Mesendoderm (in vitro differentiated cells): ENCODE results near the gene SDF4.

ENCODE experiments used
- DNase-seq: peaks from one replicate; pipeline ENCODE4 v3.0.0; 2013
- H2AK5ac ChIP-seq: 2 replicates; pipeline ENCODE4 v1.6.1; 2013; ENCODE audit warnings: low read length, inconsistent platforms
- H2BK120ac ChIP-seq: 2 replicates; pipeline ENCODE4 v1.6.1; 2013; ENCODE audit warnings: low read depth, mild to moderate bottlenecking, low read length, moderate library complexity, mixed read lengths
- H2BK15ac ChIP-seq: replicated peaks from 2 replicates; pipeline ENCODE4 v1.6.1; 2013; ENCODE audit warnings: low read depth, mild to moderate bottlenecking, moderate library complexity
- H2BK5ac ChIP-seq: 2 replicates; pipeline ENCODE4 v1.6.1; 2013; ENCODE audit warnings: low read length, inconsistent platforms
- H3K18ac ChIP-seq: 2 replicates; pipeline ENCODE4 v1.6.1; 2013; ENCODE audit warnings: mild to moderate bottlenecking, low read length, mixed read lengths
- H3K23ac ChIP-seq: one replicate; pipeline ENCODE4 v1.6.1; 2013; ENCODE audit warnings: low read length
- H3K27ac ChIP-seq: 2 replicates; pipeline ENCODE4 v1.5.1; 2013; ENCODE audit warnings: low read depth, mild to moderate bottlenecking, inconsistent platforms, low read length, moderate library complexity
- H3K27me3 ChIP-seq: 2 replicates; pipeline ENCODE4 v1.6.1; 2013; ENCODE audit warnings: low read length, control low read depth, mild to moderate bottlenecking, inconsistent platforms; ENCODE audit not compliant: insufficient read depth, poor library complexity
- H3K36me3 ChIP-seq: 2 replicates; pipeline ENCODE4 v1.6.1; 2013; ENCODE audit warnings: low read length, inconsistent platforms; ENCODE audit not compliant: control insufficient read depth, insufficient read depth
- H3K4ac ChIP-seq: one replicate; pipeline ENCODE4 v1.6.1; 2013; ENCODE audit warnings: low read depth, mild to moderate bottlenecking, low read length, moderate library complexity
- H3K4me1 ChIP-seq: 2 replicates; pipeline ENCODE4 v1.6.1; 2013; ENCODE audit warnings: low read depth, low read length, inconsistent platforms; ENCODE audit not compliant: control insufficient read depth
- H3K4me2 ChIP-seq: 2 replicates; pipeline ENCODE4 v1.6.1; 2013; ENCODE audit warnings: low read length
- H3K4me3 ChIP-seq: 2 replicates; pipeline ENCODE4 v1.5.1; 2013; ENCODE audit warnings: mild to moderate bottlenecking, low read length
- H3K56ac ChIP-seq: one replicate; pipeline ENCODE4 v1.6.1; 2013; ENCODE audit warnings: low read length
- H3K79me1 ChIP-seq: 2 replicates; pipeline ENCODE4 v1.6.1; 2013; ENCODE audit warnings: low read length, inconsistent platforms
- H3K79me2 ChIP-seq: 2 replicates; pipeline ENCODE4 v1.6.1; 2013; ENCODE audit warnings: mild to moderate bottlenecking, low read length; ENCODE audit not compliant: control insufficient read depth, insufficient read depth
- H3K9ac ChIP-seq: 2 replicates; pipeline ENCODE4 v1.6.1; 2013; ENCODE audit warnings: low read length, inconsistent platforms
- H4K5ac ChIP-seq: one replicate; pipeline ENCODE4 v1.6.1; 2013; ENCODE audit warnings: low read length
- H4K8ac ChIP-seq: one replicate; pipeline ENCODE4 v1.6.1; 2013; ENCODE audit warnings: low read depth, mild to moderate bottlenecking, control low read depth, low read length, moderate library complexity
- WGBS: extraction: QIAGEN DNeasy Blood & Tissue Kit; methylation state at CpG from one replicate; pipeline ENCODE4 v1.1.7; 2013; ENCODE audit warnings: low lambda C conversion rate, missing lambda C conversion rate; ENCODE audit not compliant: insufficient coverage; ENCODE audit errors: extremely low coverage; 5-methylcytosine and 5-hydroxymethylcytosine counted together

Gene SDF4

GRCh38 chr1:1239227-1239613 is 7.4 kb upstream of the SDF4 start:
- WGBS, result no CpG with 5 or more reads among the region's 15 CpGs
- H3K4ac ChIP-seq, result no peak overlapping the region
- no peak overlapping the region for H2BK120ac ChIP-seq
- H3K9ac ChIP-seq, result no peak overlapping the region
- no peak overlapping the region for H2BK5ac ChIP-seq
- no peak for DNase-seq
- H4K8ac ChIP-seq, result no peak overlapping the region
- no peaks in the 10 kb centered on the region for H3K4me1 ChIP-seq
- H3K79me2 ChIP-seq, result no peaks in the 10 kb centered on the region
- H3K4me3 ChIP-seq, result no peak overlapping the region
- no peak overlapping the region for H3K56ac ChIP-seq
- H3K27ac ChIP-seq, result no peak overlapping the region
- H2AK5ac ChIP-seq, result no peak overlapping the region
- H3K23ac ChIP-seq, result no peak overlapping the region
- no peak overlapping the region for H3K4me2 ChIP-seq
- H4K5ac ChIP-seq, result no peak overlapping the region
- H3K79me1 ChIP-seq, result peaks cover 4% of the 10 kb centered on the region
- H3K36me3 ChIP-seq, result no peaks in the 10 kb centered on the region
- H3K27me3 ChIP-seq, result no peaks in the 10 kb centered on the region
- H3K18ac ChIP-seq, result no peak overlapping the region
- no peak overlapping the region for H2BK15ac ChIP-seq

- H2BK15ac ChIP-seq, result no peak overlapping the region
- H3K27me3 ChIP-seq, result no peaks in the 10 kb centered on the region
- no peak for DNase-seq
- H3K4me1 ChIP-seq, result no peaks in the 10 kb centered on the region
- H3K79me2 ChIP-seq, result peaks cover 4% of the 10 kb centered on the region
- H4K5ac ChIP-seq, result no peak overlapping the region
- H2BK5ac ChIP-seq, result no peak overlapping the region
- no peak overlapping the region for H3K4ac ChIP-seq
- no peak overlapping the region for H3K56ac ChIP-seq
- H2BK120ac ChIP-seq, result no peak overlapping the region
- no peak overlapping the region for H3K4me2 ChIP-seq
- H3K27ac ChIP-seq, result no peak overlapping the region
- no peak overlapping the region for H3K18ac ChIP-seq
- H3K4me3 ChIP-seq, result no peak overlapping the region
- H3K36me3 ChIP-seq, result no peaks in the 10 kb centered on the region
- no peak overlapping the region for H4K8ac ChIP-seq
- H3K9ac ChIP-seq, result no peak overlapping the region
- no peak overlapping the region for H2AK5ac ChIP-seq
- WGBS, result no CpG with 5 or more reads among the region's 19 CpGs
- H3K79me1 ChIP-seq, result peaks cover 7% of the 10 kb centered on the region
- H3K23ac ChIP-seq, result no peak overlapping the region
Measured at GRCh38 chr1:1238702-1239178, 6.9 kb upstream of the SDF4 start.

- Histone ChIP-seq H3K56ac (no peak overlapping the region), H3K4ac (no peak overlapping the region), H3K36me3 (no peaks in the 10 kb centered on the region), H4K8ac (no peak overlapping the region), H2BK15ac (no peak overlapping the region), H2AK5ac (no peak overlapping the region), H3K9ac (no peak overlapping the region), H3K23ac (no peak overlapping the region), H3K4me3 (no peak overlapping the region), H3K4me1 (no peaks in the 10 kb centered on the region), H3K18ac (no peak overlapping the region), H4K5ac (no peak overlapping the region), H3K79me2 (peaks cover 10% of the 10 kb centered on the region), H3K27me3 (no peaks in the 10 kb centered on the region), H2BK5ac (no peak overlapping the region), H3K79me1 (peaks cover 10% of the 10 kb centered on the region), H3K27ac (no peak overlapping the region), H3K4me2 (no peak overlapping the region), H2BK120ac (no peak overlapping the region)
- no peak for DNase-seq
- WGBS, result no CpG with 5 or more reads among the region's 48 CpGs
Measured at GRCh38 chr1:1237874-1238701, 6.3 kb upstream of the SDF4 start.

GRCh38 chr1:1236945-1237873 is 5.4 kb upstream of the SDF4 start:
- Histone ChIP-seq H3K9ac (no peak overlapping the region), H3K36me3 (no peaks in the 10 kb centered on the region), H3K18ac (no peak overlapping the region), H3K27ac (no peak overlapping the region), H3K79me2 (peaks cover 14% of the 10 kb centered on the region), H2BK120ac (no peak overlapping the region), H3K4me1 (peaks cover 3% of the 10 kb centered on the region), H3K27me3 (no peaks in the 10 kb centered on the region), H3K56ac (no peak overlapping the region), H3K4me3 (no peak overlapping the region), H2AK5ac (no peak overlapping the region), H3K79me1 (peaks cover 14% of the 10 kb centered on the region), H2BK5ac (no peak overlapping the region), H3K23ac (no peak overlapping the region), H4K8ac (no peak overlapping the region), H3K4me2 (no peak overlapping the region), H4K5ac (no peak overlapping the region), H3K4ac (no peak overlapping the region), H2BK15ac (no peak overlapping the region)
- no CpG with 5 or more reads among the region's 34 CpGs for WGBS
- DNase-seq, result no peak

GRCh38 chr1:1236176-1236763 is 4.5 kb upstream of the SDF4 start:
- H3K4ac ChIP-seq, result no peak overlapping the region
- H3K4me1 ChIP-seq, result peaks cover 3% of the 10 kb centered on the region

More at GRCh38 chr1:1236176-1236763, 4.5 kb upstream of the SDF4 start:
- no peak overlapping the region for H3K4me2 ChIP-seq
- no peak overlapping the region for H3K56ac ChIP-seq
- H2BK120ac ChIP-seq, result no peak overlapping the region
- WGBS, result no CpG with 5 or more reads among the region's 22 CpGs
- peaks cover 15% of the 10 kb centered on the region for H3K79me1 ChIP-seq
- no peaks in the 10 kb centered on the region for H3K27me3 ChIP-seq
- no peak overlapping the region for H3K9ac ChIP-seq
- H3K36me3 ChIP-seq, result no peaks in the 10 kb centered on the region
- no peak overlapping the region for H3K18ac ChIP-seq
- H3K27ac ChIP-seq, result no peak overlapping the region
- no peak overlapping the region for H3K4me3 ChIP-seq
- H3K23ac ChIP-seq, result no peak overlapping the region
- peaks cover 14% of the 10 kb centered on the region for H3K79me2 ChIP-seq
- no peak overlapping the region for H4K8ac ChIP-seq
- H2BK5ac ChIP-seq, result no peak overlapping the region
- H4K5ac ChIP-seq, result no peak overlapping the region
- DNase-seq, result no peak
- H2BK15ac ChIP-seq, result no peak overlapping the region
- no peak overlapping the region for H2AK5ac ChIP-seq
